Calu3 (cell line): ENCODE results near the gene FBXO38. TPM values are rescaled to one million over a fixed set of nuclear protein-coding genes. Genes with fewer than 3 reads are reported as not detected.

ENCODE experiments used
- BruUV-seq: library from RNA; stranded (reverse); fragments of 400-500 nt; replicated peaks from 2 replicates; lab custom pipeline; 2021; lab: Mats Ljungman, UMichigan
- CTCF ChIA-PET: fragments of 300-600 bp; sonication (Branson Sonifier 250); formaldehyde crosslinking; loops from one replicate; lab custom pipeline; 2022; ENCODE audit warnings: antibody characterized with exemption; lab: Charles Lee
- DNase-seq: peaks from one replicate; pipeline ENCODE4 v3.0.0; 2022
- H3K27ac Mint-ChIP-seq: one replicate; pipeline ENCODE4 v1.8.0; 2022; ENCODE audit warnings: mixed read lengths; ENCODE audit not compliant: unreplicated experiment
- H3K27me3 Mint-ChIP-seq: one replicate; pipeline ENCODE4 v1.8.0; 2022; ENCODE audit warnings: mixed read lengths; ENCODE audit not compliant: unreplicated experiment
- H3K36me3 Mint-ChIP-seq: one replicate; pipeline ENCODE4 v1.8.0; 2022; ENCODE audit warnings: mild to moderate bottlenecking, moderate library complexity, mixed read lengths; ENCODE audit not compliant: insufficient read depth, unreplicated experiment
- H3K4me1 Mint-ChIP-seq: one replicate; pipeline ENCODE4 v1.8.0; 2022; ENCODE audit warnings: mild to moderate bottlenecking, low read depth, mixed read lengths; ENCODE audit not compliant: unreplicated experiment
- H3K4me3 Mint-ChIP-seq: one replicate; pipeline ENCODE4 v1.8.0; 2022; ENCODE audit warnings: mild to moderate bottlenecking, low read depth, moderate library complexity, mixed read lengths; ENCODE audit not compliant: unreplicated experiment
- H3K9me3 Mint-ChIP-seq: one replicate; pipeline ENCODE4 v1.8.0; 2022; ENCODE audit warnings: low read depth, mixed read lengths; ENCODE audit not compliant: unreplicated experiment
- intact Hi-C: fragments of 100-400 bp; cut with micrococcal nuclease; formaldehyde crosslinking; loops from one replicate; pipeline ENCODE4 v1.10.0; 2022; ENCODE audit not compliant: unreplicated experiment
- total RNA-seq: library from RNA; stranded (reverse); gene quantifications from 2 replicates; pipeline ENCODE4 v1.2.3, GENCODE V29; 2022
- TF ChIP-seq, protein P1 (sequence below): fragments of 200-600 bp; IDR thresholded peaks from one replicate; pipeline ENCODE4 v1.8.0; 2022; ENCODE audit warnings: antibody characterized with exemption; ENCODE audit not compliant: unreplicated experiment

Gene FBXO38
- total RNA-seq, 1 experiment from 2014 or later: 59.2 TPM

DNA sequence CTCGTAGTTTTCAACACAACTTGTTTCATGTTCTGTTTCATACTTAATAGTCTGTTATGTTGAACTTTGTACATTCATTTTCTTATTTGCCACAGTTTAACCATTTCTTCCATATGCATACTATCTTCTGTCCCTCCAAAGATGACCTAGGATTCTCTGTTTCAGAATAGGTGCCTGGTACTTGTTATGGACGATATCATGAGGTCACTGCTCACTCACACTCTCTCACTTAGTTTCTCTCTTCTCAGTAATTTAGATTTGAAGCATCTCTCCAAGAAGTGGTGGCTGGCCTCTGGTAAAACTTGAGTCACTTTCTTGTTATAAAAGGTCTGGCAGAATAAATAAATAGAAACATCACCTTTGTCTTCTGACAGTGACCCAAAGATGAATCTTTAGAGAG, 28.4 kb downstream of the FBXO38 start:
- Mint-ChIP-seq H3K4me3 (no peak overlapping the region), H3K9me3 (no peaks in the 10 kb centered on the region), H3K27me3 (no peaks in the 10 kb centered on the region), H3K27ac (no peak overlapping the region), H3K36me3 (peaks cover 42% of the 10 kb centered on the region), H3K4me1 (no peaks in the 10 kb centered on the region)
- DNase-seq: no peak
- TF ChIP-seq, protein P1, sequence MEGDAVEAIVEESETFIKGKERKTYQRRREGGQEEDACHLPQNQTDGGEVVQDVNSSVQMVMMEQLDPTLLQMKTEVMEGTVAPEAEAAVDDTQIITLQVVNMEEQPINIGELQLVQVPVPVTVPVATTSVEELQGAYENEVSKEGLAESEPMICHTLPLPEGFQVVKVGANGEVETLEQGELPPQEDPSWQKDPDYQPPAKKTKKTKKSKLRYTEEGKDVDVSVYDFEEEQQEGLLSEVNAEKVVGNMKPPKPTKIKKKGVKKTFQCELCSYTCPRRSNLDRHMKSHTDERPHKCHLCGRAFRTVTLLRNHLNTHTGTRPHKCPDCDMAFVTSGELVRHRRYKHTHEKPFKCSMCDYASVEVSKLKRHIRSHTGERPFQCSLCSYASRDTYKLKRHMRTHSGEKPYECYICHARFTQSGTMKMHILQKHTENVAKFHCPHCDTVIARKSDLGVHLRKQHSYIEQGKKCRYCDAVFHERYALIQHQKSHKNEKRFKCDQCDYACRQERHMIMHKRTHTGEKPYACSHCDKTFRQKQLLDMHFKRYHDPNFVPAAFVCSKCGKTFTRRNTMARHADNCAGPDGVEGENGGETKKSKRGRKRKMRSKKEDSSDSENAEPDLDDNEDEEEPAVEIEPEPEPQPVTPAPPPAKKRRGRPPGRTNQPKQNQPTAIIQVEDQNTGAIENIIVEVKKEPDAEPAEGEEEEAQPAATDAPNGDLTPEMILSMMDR: no peak
- BruUV-seq: no TSS peak
- CTCF ChIA-PET: no interaction called here
- intact Hi-C loops: no loop called here

DNA sequence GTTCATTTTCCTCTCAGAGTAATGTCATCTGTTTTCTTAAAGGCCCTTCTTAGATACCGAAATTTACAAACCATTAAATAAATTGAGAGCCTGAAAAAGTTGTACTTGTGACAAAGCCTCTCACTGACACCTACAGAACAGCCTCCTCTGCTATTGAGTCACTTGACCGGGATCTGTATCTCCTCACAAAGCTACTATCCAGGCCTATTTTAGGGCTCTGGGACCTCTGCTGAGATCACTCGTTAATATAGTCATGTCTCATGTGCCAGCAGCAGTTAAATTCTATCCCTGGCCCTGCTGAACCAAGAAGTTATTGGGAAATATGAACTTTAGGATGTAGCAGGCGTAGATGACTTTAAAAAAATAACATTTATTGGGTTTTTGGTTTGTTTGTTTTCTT, 31.1 kb downstream of the FBXO38 start:
- BruUV-seq: no TSS peak
- H3K4me3 Mint-ChIP-seq: no peak overlapping the region
- peaks cover 39% of the 10 kb centered on the region for H3K36me3 Mint-ChIP-seq
- DNase-seq: no peak
- TF ChIP-seq, protein P1: no peak
- H3K27ac Mint-ChIP-seq: no peak overlapping the region
- no peaks in the 10 kb centered on the region for H3K4me1 Mint-ChIP-seq
- CTCF ChIA-PET: no interaction called here
- no peaks in the 10 kb centered on the region for H3K27me3 Mint-ChIP-seq
- intact Hi-C loops: no loop called here
- no peaks in the 10 kb centered on the region for H3K9me3 Mint-ChIP-seq

DNA sequence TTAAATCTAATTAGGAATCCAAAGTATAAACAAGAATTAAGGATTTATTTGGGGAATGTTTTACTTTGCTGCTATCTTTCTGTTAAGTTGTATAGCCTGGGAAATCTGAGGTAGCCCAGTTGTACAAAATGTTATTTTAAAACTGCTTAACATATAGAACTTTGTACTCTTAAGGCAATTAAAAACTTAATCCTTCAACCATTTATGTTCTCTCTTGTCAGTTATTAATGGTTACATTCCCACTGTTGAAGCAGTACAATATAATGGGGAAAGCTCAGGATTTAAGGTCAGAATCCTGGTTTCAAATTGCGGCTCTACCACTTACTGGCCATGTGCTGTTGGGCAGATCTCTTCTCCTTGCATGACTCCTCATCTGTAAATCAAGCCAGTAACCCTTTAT, 32.7 kb downstream of the FBXO38 start:
- H3K27ac Mint-ChIP-seq: no peak overlapping the region
- intact Hi-C loops: no loop called here
- no peak for DNase-seq
- no peaks in the 10 kb centered on the region for H3K4me1 Mint-ChIP-seq
- peaks cover 25% of the 10 kb centered on the region for H3K36me3 Mint-ChIP-seq
- no peaks in the 10 kb centered on the region for H3K9me3 Mint-ChIP-seq
- no TSS peak for BruUV-seq
- CTCF ChIA-PET: interaction anchor here (0.6 to 0.7 kb wide), 2 partner anchors 10 to 11 kb away, joined by 3 read pairs; no protein-coding TSS in a partner anchor
- no peak overlapping the region for H3K4me3 Mint-ChIP-seq
- TF ChIP-seq, protein P1: no peak
- H3K27me3 Mint-ChIP-seq: no peaks in the 10 kb centered on the region

DNA sequence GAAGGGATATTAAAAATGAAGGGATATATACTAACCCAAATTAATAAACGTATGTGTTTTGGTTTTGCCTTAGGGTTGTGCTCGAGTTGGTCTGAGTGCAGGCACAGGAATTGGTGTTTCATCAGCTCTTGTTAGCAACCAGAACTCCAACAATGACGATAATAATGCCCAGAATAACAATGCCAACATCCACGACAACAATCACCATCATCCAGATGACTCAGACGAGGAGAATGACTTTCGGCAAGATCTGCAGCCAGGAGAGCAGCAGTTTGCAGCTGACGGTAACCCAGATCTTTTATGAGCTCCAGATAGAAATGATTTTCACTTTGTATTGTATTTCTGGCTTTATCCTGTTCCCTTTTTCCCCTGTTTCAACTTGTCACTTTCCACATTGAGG, 33.2 kb downstream of the FBXO38 start:
- intact Hi-C loops: no loop called here
- no peaks in the 10 kb centered on the region for H3K27me3 Mint-ChIP-seq
- DNase-seq: no peak
- CTCF ChIA-PET: interaction anchor here (0.7 kb wide), 1 partner anchor 239 kb away, joined by 5 read pairs; no protein-coding TSS in a partner anchor
- H3K4me3 Mint-ChIP-seq: no peak overlapping the region
- TF ChIP-seq, protein P1: no peak
- no peaks in the 10 kb centered on the region for H3K4me1 Mint-ChIP-seq
- BruUV-seq: no TSS peak
- peaks cover 28% of the 10 kb centered on the region for H3K36me3 Mint-ChIP-seq
- no peak overlapping the region for H3K27ac Mint-ChIP-seq
- no peaks in the 10 kb centered on the region for H3K9me3 Mint-ChIP-seq
